ENCODE measurements around the gene SEMA3A. TPM values are rescaled to one million over a fixed set of nuclear protein-coding genes. Genes with fewer than 3 reads are reported as not detected.

Gene SEMA3A
- total and polyA plus RNA-seq, 2 of the 4 experiments (the other 2 are of a cell fraction), result 31.2 to 213 TPM

GRCh38 chr7:83930262-83930661 is 264.3 kb downstream of the SEMA3A start:
- ChIA-PET POLR2A (ENCODE audit: unreplicated experiment) (no interaction called here), CTCF (no interaction called here)
- H3K27me3 ChIP-seq (ENCODE audit: control insufficient read depth, insufficient read depth, low read length), result no peaks in the 10 kb centered on the region
- no peak overlapping the region for H3K9ac ChIP-seq (ENCODE audit: low read depth, low read length)
- H3K4me1 ChIP-seq (ENCODE audit: control insufficient read depth, insufficient read depth, low read length), result no peaks in the 10 kb centered on the region
- no peak overlapping the region for H4K91ac ChIP-seq (ENCODE audit: insufficient read depth, low read depth, low read length)
- H4K20me1 ChIP-seq (ENCODE audit: insufficient read depth, low read length), result no peaks in the 10 kb centered on the region
- H4K8ac ChIP-seq (ENCODE audit: low read depth in 2 of 2, low read length in 2 of 2), result no peak overlapping the region
- ATAC-seq (ENCODE audit: low read depth), result no peak
- no peak overlapping the region for H2BK20ac ChIP-seq (ENCODE audit: low read depth, low read length)
- H3K4me2 ChIP-seq (ENCODE audit: low read depth, low read length), result no peak overlapping the region
- no peaks in the 10 kb centered on the region for H3K9me1 ChIP-seq (ENCODE audit: insufficient read depth, low read length)
- no peak overlapping the region for H2BK15ac ChIP-seq (ENCODE audit: low read depth, low read length)
- no peaks in the 10 kb centered on the region for H3K79me1 ChIP-seq (ENCODE audit: low read depth in 1 of 2, low read length in 2 of 2)
- H3K4ac ChIP-seq (ENCODE audit: low read depth, low read length), result no peak overlapping the region
- H3K56ac ChIP-seq (ENCODE audit: extremely low read depth, insufficient read depth, low read length), result no peak overlapping the region
- no peak for DNase-seq
- H2AK9ac ChIP-seq (replicated peaks; ENCODE audit: low read depth, low read length, poor library complexity), result no peak overlapping the region
- in situ Hi-C loops (cut with MboI; ENCODE audit: low sequenced_read_pairs) (loop anchor here (5.0 to 10.0 kb wide), 2 partner anchors 1092 to 1255 kb away; partner anchors contain the start of gene SEMA3D), dilution Hi-C loops (cut with HindIII; ENCODE audit: low sequenced_read_pairs, unreplicated experiment) (no loop called here), intact Hi-C loops (cut with micrococcal nuclease) (loop anchor here (5.0 to 10.0 kb wide), 2 partner anchors 1625 to 1822 kb away; no protein-coding TSS in a partner anchor)
- H2AFZ ChIP-seq (replicated peaks; ENCODE audit: low read length, poor library complexity), result no peak overlapping the region
- no peak overlapping the region for H4K5ac ChIP-seq (ENCODE audit: low read depth, low read length)
- H3K27ac ChIP-seq (ENCODE audit: insufficient read depth, low read length), result no peak overlapping the region
- no TSS peak for BruUV-seq (replicated peaks)
- H2BK5ac ChIP-seq (ENCODE audit: low read depth, low read length, poor library complexity, severe bottlenecking), result no peak overlapping the region
- no peak overlapping the region for H3K18ac ChIP-seq (ENCODE audit: low read depth, low read length)
- no peak for TF ChIP-seq CTCF (conservative IDR thresholded peaks at IDR 0.05; ENCODE audit: low read depth, low read length)
- no peak overlapping the region for H3K4me3 ChIP-seq (ENCODE audit: insufficient read depth, low read depth, low read length)
- H2AK5ac ChIP-seq (ENCODE audit: low read depth, low read length), result no peak overlapping the region
- no peak overlapping the region for H3K14ac ChIP-seq (replicated peaks; ENCODE audit: low read depth, low read length)
- no CpG with 5 or more reads among the region's 2 CpGs for WGBS, 2 experiments (ENCODE audit: extremely low coverage in 2 of 2, insufficient read length in 1 of 2)
- H2BK120ac ChIP-seq (ENCODE audit: low read depth, low read length), result no peak overlapping the region
- H3K9me3 ChIP-seq (ENCODE audit: control insufficient read depth, insufficient read depth, low read length), result no peaks in the 10 kb centered on the region
- H3K36me3 ChIP-seq (ENCODE audit: control insufficient read depth, insufficient read depth, low read length), result no peaks in the 10 kb centered on the region
- H3K23ac ChIP-seq (ENCODE audit: low read depth, low read length), result no peak overlapping the region
